Trophoblast cell (in vitro differentiated cells and primary cell): ENCODE data around the gene KDM4B.

Source experiments
- DNase-seq, 2 donors: peaks; one replicate each; pipeline ENCODE4 v3.0.0-alpha.2; 2016
- H2AFZ ChIP-seq: 2 replicates; pipeline ENCODE4 v1.6.1; 2013; ENCODE audit warnings: low read length, moderate library complexity, mild to moderate bottlenecking; ENCODE audit not compliant: insufficient read depth, poor library complexity
- H2AK5ac ChIP-seq: 2 replicates; pipeline ENCODE4 v1.6.1; 2013; ENCODE audit warnings: mild to moderate bottlenecking, low read length
- H2BK120ac ChIP-seq: 2 replicates; pipeline ENCODE4 v1.6.1; 2013; ENCODE audit warnings: low read length, mild to moderate bottlenecking, moderate library complexity; ENCODE audit not compliant: insufficient read depth, poor library complexity
- H2BK12ac ChIP-seq: 2 replicates; pipeline ENCODE4 v1.6.1; 2013; ENCODE audit warnings: mild to moderate bottlenecking, low read length, moderate library complexity
- H2BK5ac ChIP-seq: 2 replicates; pipeline ENCODE4 v1.6.1; 2013; ENCODE audit warnings: low read length, low read depth, moderate library complexity, mild to moderate bottlenecking; ENCODE audit not compliant: poor library complexity
- H3K14ac ChIP-seq: 2 replicates; pipeline ENCODE4 v1.6.1; 2013; ENCODE audit warnings: mild to moderate bottlenecking, low read length
- H3K18ac ChIP-seq: 2 replicates; pipeline ENCODE4 v1.6.1; 2013; ENCODE audit warnings: mild to moderate bottlenecking, low read length
- H3K23ac ChIP-seq: 2 replicates; pipeline ENCODE4 v1.6.1; 2013; ENCODE audit warnings: low read length
- H3K27ac ChIP-seq: 2 replicates; pipeline ENCODE4 v1.5.1; 2013; ENCODE audit warnings: low read depth, mild to moderate bottlenecking, inconsistent platforms, low read length, moderate library complexity
- H3K27me3 ChIP-seq: 2 replicates; pipeline ENCODE4 v1.6.1; 2013; ENCODE audit warnings: inconsistent platforms, mild to moderate bottlenecking, low read length, moderate library complexity; ENCODE audit not compliant: insufficient read depth
- H3K36me3 ChIP-seq, 2 experiments: 1 replicate in 1 of 2; 2 replicates in 1 of 2; pipeline ENCODE4 v1.6.1; 2013; ENCODE audit warnings: low read length in 2 of 2, mild to moderate bottlenecking in 2 of 2, moderate library complexity in 1 of 2; ENCODE audit not compliant: insufficient read depth in 2 of 2, control insufficient read depth in 1 of 2
- H3K4ac ChIP-seq: 2 replicates; pipeline ENCODE4 v1.6.1; 2013; ENCODE audit warnings: low read depth, mild to moderate bottlenecking, low read length, moderate library complexity
- H3K4me1 ChIP-seq, 2 experiments: 1 replicate in 1 of 2; 2 replicates in 1 of 2; pipeline ENCODE4 v1.6.1; 2013; ENCODE audit warnings: low read length in 2 of 2, mild to moderate bottlenecking in 2 of 2, moderate library complexity in 1 of 2; ENCODE audit not compliant: insufficient read depth in 2 of 2, control insufficient read depth in 1 of 2
- H3K4me2 ChIP-seq: 2 replicates; pipeline ENCODE4 v1.6.1; 2013; ENCODE audit warnings: inconsistent platforms, mild to moderate bottlenecking, low read length, moderate library complexity
- H3K4me3 ChIP-seq: 2 replicates; pipeline ENCODE4 v1.5.1; 2013; ENCODE audit warnings: mild to moderate bottlenecking, low read depth, low read length, inconsistent platforms
- H3K79me1 ChIP-seq: one replicate; pipeline ENCODE4 v1.6.1; 2013; ENCODE audit warnings: low read length
- H3K79me2 ChIP-seq: 2 replicates; pipeline ENCODE4 v1.6.1; 2013; ENCODE audit warnings: low read length, mild to moderate bottlenecking; ENCODE audit not compliant: control insufficient read depth, insufficient read depth, poor library complexity
- H3K9ac ChIP-seq: 2 replicates; pipeline ENCODE4 v1.6.1; 2013; ENCODE audit warnings: mild to moderate bottlenecking, low read length
- H3K9me3 ChIP-seq: 2 replicates; pipeline ENCODE4 v1.6.1; 2013; ENCODE audit warnings: low read depth, mild to moderate bottlenecking, control low read depth, inconsistent platforms, low read length; ENCODE audit not compliant: insufficient read depth
- H4K12ac ChIP-seq: 2 replicates; pipeline ENCODE4 v1.6.1; 2013; ENCODE audit warnings: low read depth, mild to moderate bottlenecking, low read length, moderate library complexity
- H4K8ac ChIP-seq: 2 replicates; pipeline ENCODE4 v1.6.1; 2013; ENCODE audit warnings: low read depth, mild to moderate bottlenecking, low read length, moderate library complexity
- H4K91ac ChIP-seq: one replicate; pipeline ENCODE4 v1.6.1; 2013; ENCODE audit warnings: low read depth, mild to moderate bottlenecking, low read length, moderate library complexity
- WGBS: extraction: QIAGEN DNeasy Blood & Tissue Kit; methylation state at CpG from one replicate; pipeline ENCODE4 v1.1.7; 2013; ENCODE audit warnings: missing lambda C conversion rate; ENCODE audit not compliant: insufficient read length, insufficient coverage; ENCODE audit errors: extremely low coverage; 5-methylcytosine and 5-hydroxymethylcytosine counted together

Gene KDM4B

GRCh38 chr19:5073153-5073844 is 104.4 kb downstream of the KDM4B start:
- H4K12ac ChIP-seq, result no peak overlapping the region
- H3K23ac ChIP-seq, result no peak overlapping the region
- peaks cover 77 to 78% of the 10 kb centered on the region in 2 experiments for H3K36me3 ChIP-seq
- no peak overlapping the region for H3K14ac ChIP-seq
- H4K91ac ChIP-seq, result no peak overlapping the region
- H3K27ac ChIP-seq, result no peak overlapping the region
- no peak overlapping the region for H2AK5ac ChIP-seq
- H2BK12ac ChIP-seq, result no peak overlapping the region
- no peak overlapping the region for H3K4me3 ChIP-seq
- H3K27me3 ChIP-seq, result no peaks in the 10 kb centered on the region
- no peak overlapping the region for H3K4ac ChIP-seq
- no peaks in the 10 kb centered on the region for H3K9me3 ChIP-seq
- no peaks in the 10 kb centered on the region for H3K4me1 ChIP-seq
- no peaks in the 10 kb centered on the region for H3K79me1 ChIP-seq
- H3K18ac ChIP-seq, result no peak overlapping the region
- H3K79me2 ChIP-seq, result no peaks in the 10 kb centered on the region
- no peak overlapping the region for H3K4me2 ChIP-seq
- no CpG with 5 or more reads among the region's 8 CpGs for WGBS
- no peak overlapping the region for H2BK5ac ChIP-seq
- H4K8ac ChIP-seq, result no peak overlapping the region
- no peak for DNase-seq
- H2AFZ ChIP-seq, result no peak overlapping the region
- no peak overlapping the region for H3K9ac ChIP-seq
- no peak overlapping the region for H2BK120ac ChIP-seq

- H3K4me2 ChIP-seq, result no peak overlapping the region
- no peak overlapping the region for H3K18ac ChIP-seq
- H3K9me3 ChIP-seq, result no peaks in the 10 kb centered on the region
- no peak overlapping the region for H4K12ac ChIP-seq
- H3K79me2 ChIP-seq, result no peaks in the 10 kb centered on the region
- no peak overlapping the region for H2BK5ac ChIP-seq
- no peak overlapping the region for H3K23ac ChIP-seq
- no peak for DNase-seq
- no peak overlapping the region for H3K4ac ChIP-seq
- no peak overlapping the region for H3K27ac ChIP-seq
- no peak overlapping the region for H3K14ac ChIP-seq
- H4K8ac ChIP-seq, result no peak overlapping the region
- H2BK120ac ChIP-seq, result no peak overlapping the region
- no peak overlapping the region for H2AK5ac ChIP-seq
- no peak overlapping the region for H3K9ac ChIP-seq
- H3K36me3 ChIP-seq, result peaks cover 84 to 85% of the 10 kb centered on the region in 2 experiments
- no CpG with 5 or more reads among the region's 20 CpGs for WGBS
- no peak overlapping the region for H2BK12ac ChIP-seq
- H3K4me3 ChIP-seq, result no peak overlapping the region
- no peaks in the 10 kb centered on the region for H3K79me1 ChIP-seq
- H3K4me1 ChIP-seq, result no peaks in the 10 kb centered on the region
- no peak overlapping the region for H2AFZ ChIP-seq
- no peaks in the 10 kb centered on the region for H3K27me3 ChIP-seq
- H4K91ac ChIP-seq, result no peak overlapping the region
These were observed 105.5 kb downstream of the KDM4B start for GRCh38 chr19:5074407-5074806.

- Histone ChIP-seq H3K18ac (no peak overlapping the region), H2BK12ac (no peak overlapping the region), H2BK5ac (no peak overlapping the region), H2BK120ac (no peak overlapping the region), H3K27ac (no peak overlapping the region), H4K91ac (no peak overlapping the region), H3K4me1 (no peaks in the 10 kb centered on the region), H3K79me2 (no peaks in the 10 kb centered on the region), H3K4me2 (no peak overlapping the region), H3K23ac (no peak overlapping the region), H3K36me3 (peaks cover 87 to 88% of the 10 kb centered on the region in 2 experiments), H3K4me3 (no peak overlapping the region), H3K14ac (no peak overlapping the region), H2AK5ac (no peak overlapping the region), H3K9me3 (no peaks in the 10 kb centered on the region), H4K8ac (no peak overlapping the region), H3K27me3 (no peaks in the 10 kb centered on the region), H3K4ac (no peak overlapping the region), H2AFZ (no peak overlapping the region), H4K12ac (no peak overlapping the region), H3K9ac (no peak overlapping the region), H3K79me1 (no peaks in the 10 kb centered on the region)
- no peak for DNase-seq
- no CpG with 5 or more reads among the region's 27 CpGs for WGBS
These were observed 106.0 kb downstream of the KDM4B start for GRCh38 chr19:5074830-5075394.

GRCh38 chr19:5075597-5075996 is 106.7 kb downstream of the KDM4B start:
- Histone ChIP-seq H3K4me1 (no peaks in the 10 kb centered on the region), H3K36me3 (peaks cover 88% of the 10 kb centered on the region in 2 experiments), H2BK5ac (no peak overlapping the region), H4K91ac (no peak overlapping the region), H3K4ac (no peak overlapping the region), H2AFZ (no peak overlapping the region), H2BK12ac (no peak overlapping the region), H3K9ac (no peak overlapping the region), H3K23ac (no peak overlapping the region), H4K8ac (no peak overlapping the region), H3K4me3 (no peak overlapping the region), H2AK5ac (no peak overlapping the region), H3K27me3 (no peaks in the 10 kb centered on the region), H3K27ac (no peak overlapping the region), H3K9me3 (no peaks in the 10 kb centered on the region), H3K4me2 (no peak overlapping the region), H3K79me2 (no peaks in the 10 kb centered on the region), H4K12ac (no peak overlapping the region), H3K18ac (no peak overlapping the region), H3K79me1 (no peaks in the 10 kb centered on the region), H3K14ac (no peak overlapping the region), H2BK120ac (no peak overlapping the region)
- no peak for DNase-seq
- WGBS, result no CpG with 5 or more reads among the region's 13 CpGs
